22Rv1 (cell line): ENCODE data around the gene SS18.

ENCODE experiments used
- ZFX ChIP-seq: fragments of 450-650 bp; IDR thresholded peaks from 2 replicates; pipeline ENCODE4 v1.6.1; 2017; ENCODE audit warnings: antibody characterized with exemption, borderline replicate concordance
- TF ChIP-seq, protein P1 (sequence below): fragments of 450-650 bp; IDR thresholded peaks from 2 replicates; pipeline ENCODE4 v1.5.1; 2017; ENCODE audit warnings: mild to moderate bottlenecking

DNA sequence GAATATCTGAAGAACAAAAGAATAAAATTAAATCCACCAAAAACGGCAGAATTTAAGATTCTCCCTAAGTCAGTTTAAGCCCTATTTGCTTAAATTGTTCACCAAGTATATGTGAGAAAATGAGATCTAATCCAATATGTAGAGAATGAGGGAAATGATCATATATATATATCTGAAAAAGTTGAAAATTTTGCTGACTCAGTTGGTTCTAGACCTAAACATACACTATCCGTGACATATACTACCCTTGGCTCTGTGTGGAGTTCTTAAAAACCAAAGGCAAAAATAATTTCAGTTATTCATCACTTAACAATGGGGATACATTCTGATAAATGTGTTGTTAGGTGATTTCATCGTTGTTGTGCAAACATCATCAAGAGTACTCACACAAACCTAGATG, 7.3 kb downstream of the SS18 start:
- TF ChIP-seq, protein P1, sequence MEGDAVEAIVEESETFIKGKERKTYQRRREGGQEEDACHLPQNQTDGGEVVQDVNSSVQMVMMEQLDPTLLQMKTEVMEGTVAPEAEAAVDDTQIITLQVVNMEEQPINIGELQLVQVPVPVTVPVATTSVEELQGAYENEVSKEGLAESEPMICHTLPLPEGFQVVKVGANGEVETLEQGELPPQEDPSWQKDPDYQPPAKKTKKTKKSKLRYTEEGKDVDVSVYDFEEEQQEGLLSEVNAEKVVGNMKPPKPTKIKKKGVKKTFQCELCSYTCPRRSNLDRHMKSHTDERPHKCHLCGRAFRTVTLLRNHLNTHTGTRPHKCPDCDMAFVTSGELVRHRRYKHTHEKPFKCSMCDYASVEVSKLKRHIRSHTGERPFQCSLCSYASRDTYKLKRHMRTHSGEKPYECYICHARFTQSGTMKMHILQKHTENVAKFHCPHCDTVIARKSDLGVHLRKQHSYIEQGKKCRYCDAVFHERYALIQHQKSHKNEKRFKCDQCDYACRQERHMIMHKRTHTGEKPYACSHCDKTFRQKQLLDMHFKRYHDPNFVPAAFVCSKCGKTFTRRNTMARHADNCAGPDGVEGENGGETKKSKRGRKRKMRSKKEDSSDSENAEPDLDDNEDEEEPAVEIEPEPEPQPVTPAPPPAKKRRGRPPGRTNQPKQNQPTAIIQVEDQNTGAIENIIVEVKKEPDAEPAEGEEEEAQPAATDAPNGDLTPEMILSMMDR: no peak
- no peak for TF ChIP-seq ZFX
